ENCODE measurements around the gene ZNF462.
A peak's percentile ranks its signal among the peaks of the same experiment; 100 is the strongest.

The ZNF462 gene, protein sequence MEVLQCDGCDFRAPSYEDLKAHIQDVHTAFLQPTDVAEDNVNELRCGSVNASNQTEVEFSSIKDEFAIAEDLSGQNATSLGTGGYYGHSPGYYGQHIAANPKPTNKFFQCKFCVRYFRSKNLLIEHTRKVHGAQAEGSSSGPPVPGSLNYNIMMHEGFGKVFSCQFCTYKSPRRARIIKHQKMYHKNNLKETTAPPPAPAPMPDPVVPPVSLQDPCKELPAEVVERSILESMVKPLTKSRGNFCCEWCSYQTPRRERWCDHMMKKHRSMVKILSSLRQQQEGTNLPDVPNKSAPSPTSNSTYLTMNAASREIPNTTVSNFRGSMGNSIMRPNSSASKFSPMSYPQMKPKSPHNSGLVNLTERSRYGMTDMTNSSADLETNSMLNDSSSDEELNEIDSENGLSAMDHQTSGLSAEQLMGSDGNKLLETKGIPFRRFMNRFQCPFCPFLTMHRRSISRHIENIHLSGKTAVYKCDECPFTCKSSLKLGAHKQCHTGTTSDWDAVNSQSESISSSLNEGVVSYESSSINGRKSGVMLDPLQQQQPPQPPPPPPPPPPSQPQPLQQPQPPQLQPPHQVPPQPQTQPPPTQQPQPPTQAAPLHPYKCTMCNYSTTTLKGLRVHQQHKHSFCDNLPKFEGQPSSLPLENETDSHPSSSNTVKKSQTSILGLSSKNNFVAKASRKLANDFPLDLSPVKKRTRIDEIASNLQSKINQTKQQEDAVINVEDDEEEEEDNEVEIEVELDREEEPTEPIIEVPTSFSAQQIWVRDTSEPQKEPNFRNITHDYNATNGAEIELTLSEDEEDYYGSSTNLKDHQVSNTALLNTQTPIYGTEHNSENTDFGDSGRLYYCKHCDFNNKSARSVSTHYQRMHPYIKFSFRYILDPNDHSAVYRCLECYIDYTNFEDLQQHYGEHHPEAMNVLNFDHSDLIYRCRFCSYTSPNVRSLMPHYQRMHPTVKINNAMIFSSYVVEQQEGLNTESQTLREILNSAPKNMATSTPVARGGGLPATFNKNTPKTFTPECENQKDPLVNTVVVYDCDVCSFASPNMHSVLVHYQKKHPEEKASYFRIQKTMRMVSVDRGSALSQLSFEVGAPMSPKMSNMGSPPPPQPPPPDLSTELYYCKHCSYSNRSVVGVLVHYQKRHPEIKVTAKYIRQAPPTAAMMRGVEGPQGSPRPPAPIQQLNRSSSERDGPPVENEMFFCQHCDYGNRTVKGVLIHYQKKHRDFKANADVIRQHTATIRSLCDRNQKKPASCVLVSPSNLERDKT (N-terminal part only)

DNA sequence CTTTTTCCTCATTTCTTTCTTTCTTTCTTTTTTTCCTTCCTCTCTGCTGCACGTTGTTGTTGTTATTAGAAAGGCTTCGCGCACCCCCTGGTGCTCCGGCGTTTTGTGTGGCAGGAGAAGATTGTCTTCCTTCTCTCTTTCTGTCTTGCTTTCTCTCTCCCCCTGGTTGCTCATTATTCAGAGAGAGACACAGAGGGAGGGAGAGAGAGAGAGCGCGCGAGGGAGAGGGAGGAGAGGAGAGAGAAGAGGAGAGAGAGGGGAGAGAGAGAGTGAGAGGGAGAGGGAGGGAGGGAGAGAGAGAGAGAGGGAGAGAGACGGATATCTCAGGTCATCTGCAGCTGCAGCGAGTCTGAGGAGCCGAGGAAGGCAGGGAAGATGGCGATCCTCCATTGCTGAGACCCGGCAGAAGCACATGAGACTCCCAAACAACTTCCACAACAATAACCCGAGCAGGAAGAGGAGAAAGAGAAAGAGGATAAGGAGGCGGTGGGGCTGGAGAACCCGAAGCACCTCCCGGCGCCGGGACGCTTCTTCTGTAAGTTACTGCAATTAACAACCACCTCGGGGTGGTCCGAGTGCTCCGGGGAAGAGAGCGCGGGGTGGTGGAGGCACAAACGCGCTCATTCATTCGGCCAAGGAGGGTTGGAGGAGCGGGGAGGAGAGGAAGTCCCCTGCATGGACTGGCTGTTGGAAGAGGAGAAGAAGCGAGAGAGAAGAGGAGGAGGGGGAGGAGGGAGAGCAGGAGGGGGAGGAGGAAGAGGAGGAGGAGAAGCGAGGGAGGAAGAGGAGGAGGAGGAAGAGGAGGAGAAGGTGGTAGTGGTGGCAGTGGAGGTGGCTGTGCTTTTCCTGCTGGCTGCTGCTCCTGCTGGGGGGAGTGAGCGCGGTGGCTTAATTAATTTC is at the start of gene ZNF462:
Gene ZNF462, plus strand, starts transcription at position 346 of the 900 bp plus-strand sequence. CDS start 60,218 bp downstream, outside the sequence.
- no peak for DNase-seq
- H3K4me1 Mint-ChIP-seq (ENCODE audit: low read depth) = peaks cover 30% of the 10 kb centered on the region
- H3K27ac Mint-ChIP-seq = peak within 1 kb of the TSS; percentile 3
- peaks cover 2% of the 10 kb centered on the region for H3K9me3 Mint-ChIP-seq
- H3K4me3 Mint-ChIP-seq = peak within 1 kb of the TSS; percentile 70
- H3K27me3 Mint-ChIP-seq = peaks cover 80% of the 10 kb centered on the region
- H3K36me3 Mint-ChIP-seq (ENCODE audit: low read depth) = no peaks in the 10 kb centered on the region

DNA sequence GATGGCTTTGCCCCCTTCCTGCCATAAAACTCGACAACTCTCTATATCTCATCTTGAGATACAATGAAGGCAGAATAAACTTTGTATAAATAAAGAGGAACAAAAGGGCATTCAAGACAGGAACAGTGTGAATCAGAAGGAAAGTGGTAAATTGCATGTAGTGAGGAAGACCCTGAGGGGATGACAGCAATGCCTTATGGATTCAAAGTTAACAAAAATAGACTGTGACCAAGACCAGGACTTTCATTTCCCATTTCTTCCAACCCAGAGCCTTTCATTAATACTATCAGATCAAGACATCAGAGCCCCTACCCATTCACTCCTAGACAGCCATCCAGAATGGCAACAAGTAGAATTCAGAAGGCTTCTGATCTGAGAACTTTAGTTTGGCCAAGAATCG is 46.4 kb upstream of the ZNF462 start:
- no peak overlapping the region for H3K27ac Mint-ChIP-seq
- H3K4me3 Mint-ChIP-seq = no peak overlapping the region
- no peaks in the 10 kb centered on the region for H3K36me3 Mint-ChIP-seq (ENCODE audit: low read depth)
- H3K9me3 Mint-ChIP-seq = peaks cover 19% of the 10 kb centered on the region
- no peaks in the 10 kb centered on the region for H3K27me3 Mint-ChIP-seq
- DNase-seq = no peak
- no peaks in the 10 kb centered on the region for H3K4me1 Mint-ChIP-seq (ENCODE audit: low read depth)

DNA sequence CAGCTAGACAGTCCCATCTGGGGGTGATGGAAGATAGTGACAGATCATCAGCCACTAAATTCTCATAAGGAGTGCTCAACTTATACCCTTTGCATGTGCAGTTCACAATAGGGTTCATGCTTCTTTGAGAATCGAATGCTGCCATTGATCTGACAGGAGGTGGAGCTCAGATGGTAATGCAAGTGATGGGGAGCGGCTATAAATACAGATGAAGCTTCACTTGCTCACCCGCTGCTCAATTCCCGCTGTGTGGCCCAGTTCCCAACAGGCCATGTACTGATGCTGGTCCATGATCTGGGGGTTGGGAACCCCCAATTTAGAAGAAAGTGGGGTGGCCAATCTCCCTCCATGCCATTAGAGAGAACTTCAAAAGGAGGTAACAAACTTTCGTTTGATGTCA is 44.9 kb upstream of the ZNF462 start:
- no peak for DNase-seq
- no peaks in the 10 kb centered on the region for H3K36me3 Mint-ChIP-seq (ENCODE audit: low read depth)
- H3K9me3 Mint-ChIP-seq = peaks cover 8% of the 10 kb centered on the region
- H3K4me3 Mint-ChIP-seq = no peak overlapping the region
- H3K27me3 Mint-ChIP-seq = no peaks in the 10 kb centered on the region
- no peak overlapping the region for H3K27ac Mint-ChIP-seq
- H3K4me1 Mint-ChIP-seq (ENCODE audit: low read depth) = no peaks in the 10 kb centered on the region

DNA sequence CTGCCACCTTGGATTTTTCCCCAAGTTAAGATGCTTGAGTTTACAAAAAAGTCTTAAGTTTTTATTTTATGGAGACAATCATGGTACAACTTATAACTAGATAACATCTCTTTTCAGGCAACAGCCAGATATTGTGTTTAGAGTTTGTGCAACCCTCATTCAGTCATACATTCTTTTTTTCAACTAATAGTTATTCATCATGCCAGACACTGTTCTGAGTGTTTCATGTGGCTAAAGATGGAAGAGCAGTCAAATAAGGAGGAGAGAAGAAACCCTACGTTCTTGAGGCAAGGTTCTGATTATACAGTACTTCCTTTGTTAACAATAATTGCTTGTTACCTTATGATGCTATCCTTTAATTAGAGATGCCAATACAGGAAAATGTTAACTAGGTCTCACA is 42.1 kb upstream of the ZNF462 start:
- H3K36me3 Mint-ChIP-seq (ENCODE audit: low read depth) = no peaks in the 10 kb centered on the region
- H3K27ac Mint-ChIP-seq = no peak overlapping the region
- H3K27me3 Mint-ChIP-seq = no peaks in the 10 kb centered on the region
- DNase-seq = no peak
- no peaks in the 10 kb centered on the region for H3K9me3 Mint-ChIP-seq
- no peaks in the 10 kb centered on the region for H3K4me1 Mint-ChIP-seq (ENCODE audit: low read depth)
- no peak overlapping the region for H3K4me3 Mint-ChIP-seq

DNA sequence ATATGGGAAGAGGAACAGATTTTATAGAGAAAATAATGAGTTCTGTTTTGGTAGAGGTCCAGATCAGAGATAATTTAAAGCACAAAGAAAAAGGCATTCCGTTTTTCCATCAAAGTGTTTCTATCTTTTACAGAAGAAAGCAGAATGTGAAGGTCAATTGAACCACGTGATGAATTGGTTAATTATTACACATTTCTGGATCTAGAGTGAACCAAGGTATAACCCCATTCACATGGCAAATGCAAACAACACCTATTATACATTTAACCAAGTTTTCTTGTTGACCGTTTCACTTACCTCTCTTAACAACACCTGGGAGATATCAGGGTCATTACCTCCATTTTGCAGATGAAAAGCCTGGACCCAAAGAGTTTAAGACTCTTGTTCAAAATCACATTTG is 34.9 kb upstream of the ZNF462 start:
- no peaks in the 10 kb centered on the region for H3K36me3 Mint-ChIP-seq (ENCODE audit: low read depth)
- no peak overlapping the region for H3K4me3 Mint-ChIP-seq
- no peak overlapping the region for H3K27ac Mint-ChIP-seq
- H3K9me3 Mint-ChIP-seq = peaks cover 5% of the 10 kb centered on the region
- no peak for DNase-seq
- H3K27me3 Mint-ChIP-seq = no peaks in the 10 kb centered on the region
- no peaks in the 10 kb centered on the region for H3K4me1 Mint-ChIP-seq (ENCODE audit: low read depth)

DNA sequence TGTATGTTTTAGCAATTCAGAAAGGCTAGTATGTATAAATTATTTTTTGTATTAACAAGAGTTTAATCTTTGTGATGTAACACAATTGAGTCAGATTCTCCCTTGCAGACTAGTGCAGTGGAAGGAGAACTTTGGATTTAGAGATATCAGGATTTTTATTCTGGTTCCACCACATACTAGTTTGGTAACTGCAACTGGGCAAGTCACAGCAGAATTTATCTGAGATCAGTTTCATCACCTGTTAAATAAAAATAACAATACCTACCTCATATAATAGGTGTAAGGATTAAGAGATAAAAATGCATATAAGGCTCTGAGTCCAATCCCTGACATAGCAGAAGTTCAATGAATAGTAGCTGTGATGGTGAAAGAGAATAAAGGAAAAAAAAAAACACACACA is 34.0 kb upstream of the ZNF462 start:
- Mint-ChIP-seq H3K4me3 (no peak overlapping the region), H3K27me3 (no peaks in the 10 kb centered on the region), H3K36me3 (ENCODE audit: low read depth) (no peaks in the 10 kb centered on the region), H3K9me3 (peaks cover 11% of the 10 kb centered on the region), H3K27ac (no peak overlapping the region), H3K4me1 (ENCODE audit: low read depth) (no peaks in the 10 kb centered on the region)
- no peak for DNase-seq

DNA sequence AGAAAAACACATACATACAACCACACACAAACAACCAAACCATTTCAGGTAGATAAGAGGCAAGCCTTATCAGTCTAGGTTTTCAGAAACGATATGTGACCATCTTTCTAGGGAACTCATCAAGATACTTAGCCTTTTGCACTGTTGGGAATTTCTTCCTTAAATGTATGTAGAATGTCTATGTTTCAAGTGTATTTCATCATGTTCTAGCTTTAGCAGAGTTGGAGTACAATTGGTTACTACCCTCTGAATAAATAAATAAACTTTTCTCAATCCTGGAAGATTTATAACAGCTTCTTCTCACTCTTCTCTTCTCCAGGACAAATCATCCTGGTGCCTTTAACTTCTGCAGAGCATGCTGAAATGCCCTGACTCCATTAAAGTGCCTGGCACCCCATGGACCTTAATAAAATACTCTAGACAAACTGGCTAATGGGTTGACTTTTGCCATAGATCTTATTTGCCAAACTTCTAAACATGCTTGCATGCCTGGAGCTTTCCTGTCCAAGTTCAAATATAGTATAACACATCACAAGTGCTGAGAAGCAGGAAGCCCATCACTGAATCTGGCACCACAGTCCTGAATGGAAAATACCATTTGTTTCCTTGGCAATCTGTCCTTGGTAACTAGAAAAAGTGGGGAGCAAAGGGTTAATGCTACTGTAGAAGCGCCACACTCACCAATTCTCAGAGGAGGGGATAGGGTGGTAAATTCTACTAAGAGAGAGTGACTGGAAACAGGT is 33.1 kb upstream of the ZNF462 start:
- no peaks in the 10 kb centered on the region for H3K36me3 Mint-ChIP-seq (ENCODE audit: low read depth)
- no peaks in the 10 kb centered on the region for H3K27me3 Mint-ChIP-seq
- no peak for DNase-seq
- peaks cover 12% of the 10 kb centered on the region for H3K9me3 Mint-ChIP-seq
- H3K27ac Mint-ChIP-seq = no peak overlapping the region
- H3K4me1 Mint-ChIP-seq (ENCODE audit: low read depth) = no peaks in the 10 kb centered on the region
- no peak overlapping the region for H3K4me3 Mint-ChIP-seq

DNA sequence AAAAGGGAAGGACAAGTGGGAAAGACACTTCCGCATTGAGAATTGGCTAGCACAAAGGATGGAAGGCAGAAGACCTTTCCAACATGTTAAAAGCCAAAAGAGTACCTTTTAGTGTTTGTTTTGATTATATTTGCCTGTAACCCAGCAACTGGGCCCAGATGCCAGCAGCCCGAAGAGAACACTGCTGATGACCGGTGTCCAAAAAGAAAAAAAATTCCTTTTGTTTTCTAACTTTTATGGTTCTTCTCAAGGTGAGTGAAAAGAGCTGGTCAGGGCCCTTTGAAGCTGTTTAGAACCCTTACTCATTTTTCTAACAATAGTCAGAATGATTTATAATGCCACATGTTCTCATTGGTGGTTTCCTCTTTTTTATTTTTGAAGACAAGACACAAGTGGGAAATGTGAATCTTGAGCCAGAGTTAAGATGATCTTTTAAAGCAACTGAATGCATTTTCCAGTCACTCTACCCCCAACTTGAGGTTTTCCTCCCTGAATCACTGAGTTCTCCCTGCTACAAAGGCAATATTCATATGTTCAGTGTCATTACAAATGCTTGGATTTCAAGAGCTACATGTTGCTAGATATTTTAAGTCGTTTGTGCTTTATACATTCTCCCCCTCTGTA is 32.3 kb upstream of the ZNF462 start:
- H3K27ac Mint-ChIP-seq = no peak overlapping the region
- no peaks in the 10 kb centered on the region for H3K36me3 Mint-ChIP-seq (ENCODE audit: low read depth)

DNA sequence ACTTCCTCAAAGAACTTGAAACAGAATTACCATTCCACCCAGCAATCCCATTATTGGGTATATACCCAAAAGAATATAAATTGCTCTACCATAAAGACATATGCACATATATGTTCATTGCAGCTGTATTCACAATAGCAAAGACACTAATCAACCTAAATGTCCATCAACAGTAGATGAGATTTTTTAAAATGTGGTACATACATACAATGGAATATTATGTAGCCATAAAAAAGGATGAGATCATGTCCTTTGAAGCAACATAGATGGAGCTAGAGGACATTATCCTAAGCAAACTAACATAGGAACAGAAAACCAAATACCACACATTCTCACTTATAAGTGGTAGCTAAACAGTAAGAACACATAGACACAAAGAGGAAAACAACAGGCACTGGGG is 28.1 kb upstream of the ZNF462 start:
- H3K36me3 Mint-ChIP-seq (ENCODE audit: low read depth) = no peaks in the 10 kb centered on the region
- no peaks in the 10 kb centered on the region for H3K27me3 Mint-ChIP-seq
- H3K9me3 Mint-ChIP-seq = peaks cover 12% of the 10 kb centered on the region
- H3K4me3 Mint-ChIP-seq = no peak overlapping the region
- H3K27ac Mint-ChIP-seq = no peak overlapping the region
- DNase-seq = no peak
- H3K4me1 Mint-ChIP-seq (ENCODE audit: low read depth) = no peaks in the 10 kb centered on the region

More for the DNA sequence above, 32.3 kb upstream of the ZNF462 start:
- Mint-ChIP-seq H3K27me3 (no peaks in the 10 kb centered on the region), H3K4me3 (no peak overlapping the region), H3K4me1 (ENCODE audit: low read depth) (no peaks in the 10 kb centered on the region), H3K9me3 (peaks cover 15% of the 10 kb centered on the region)
- DNase-seq = no peak

DNA sequence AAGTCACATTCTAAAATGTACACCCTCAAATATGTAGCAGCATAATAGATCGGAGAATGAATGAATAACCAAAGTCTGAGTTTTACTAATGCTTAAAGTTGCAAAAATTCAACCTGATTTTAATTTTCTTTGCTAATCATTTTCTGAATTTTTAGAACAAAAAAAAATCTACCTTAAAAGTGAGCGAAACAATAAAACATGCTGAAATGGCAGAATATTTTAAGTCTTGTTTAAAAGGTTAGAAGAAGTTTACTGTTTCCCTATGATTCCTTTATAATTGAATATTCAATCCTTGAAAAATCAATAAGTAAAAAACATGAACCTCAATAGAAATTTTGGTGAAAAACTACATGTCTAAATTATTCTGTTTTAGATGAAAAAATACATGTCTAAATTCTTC is 27.1 kb upstream of the ZNF462 start:
- no peak overlapping the region for H3K27ac Mint-ChIP-seq
- peaks cover 16% of the 10 kb centered on the region for H3K9me3 Mint-ChIP-seq
- no peaks in the 10 kb centered on the region for H3K36me3 Mint-ChIP-seq (ENCODE audit: low read depth)
- no peak for DNase-seq
- H3K27me3 Mint-ChIP-seq = no peaks in the 10 kb centered on the region
- H3K4me3 Mint-ChIP-seq = no peak overlapping the region
- no peaks in the 10 kb centered on the region for H3K4me1 Mint-ChIP-seq (ENCODE audit: low read depth)

DNA sequence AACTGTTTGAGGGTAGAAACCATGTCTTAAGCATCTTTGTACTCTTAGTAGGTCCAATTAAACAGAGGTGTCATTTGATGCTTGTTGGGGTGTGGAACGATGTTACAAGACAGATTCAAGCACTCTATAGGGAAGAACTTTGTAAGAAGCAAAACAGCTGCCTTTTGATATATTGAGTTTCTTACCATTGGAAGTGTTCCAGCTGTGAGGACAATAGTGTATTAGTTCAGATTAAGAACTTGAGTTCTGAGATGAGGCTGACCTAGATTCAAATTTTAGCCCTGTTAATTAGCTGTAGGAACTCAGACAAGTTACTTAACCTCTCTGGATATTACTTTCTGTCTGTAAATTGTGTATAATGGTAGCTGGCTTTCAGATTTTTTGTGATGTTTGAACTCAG is 19.6 kb upstream of the ZNF462 start:
- Mint-ChIP-seq H3K27me3 (no peaks in the 10 kb centered on the region), H3K27ac (no peak overlapping the region), H3K36me3 (ENCODE audit: low read depth) (no peaks in the 10 kb centered on the region), H3K4me3 (no peak overlapping the region), H3K4me1 (ENCODE audit: low read depth) (no peaks in the 10 kb centered on the region), H3K9me3 (peaks cover 4% of the 10 kb centered on the region)
- no peak for DNase-seq

DNA sequence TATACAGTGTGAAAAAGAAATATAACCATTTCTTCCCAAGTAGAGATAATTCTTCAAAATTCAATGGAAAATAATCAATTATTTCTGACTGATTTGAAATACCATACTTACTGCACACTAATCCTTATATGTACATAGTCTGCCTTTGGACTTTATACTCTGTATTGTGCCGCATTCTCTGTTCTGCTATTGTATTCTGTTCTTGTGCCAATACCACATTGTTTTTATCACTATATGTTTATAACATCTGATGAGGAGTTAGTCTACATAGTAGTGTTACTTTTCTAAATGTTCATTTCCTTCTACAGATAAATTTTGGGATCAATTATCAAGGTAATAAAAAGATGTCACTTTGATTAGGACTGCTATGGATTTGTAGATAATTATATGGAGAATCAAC is 16.7 kb upstream of the ZNF462 start:
- H3K9me3 Mint-ChIP-seq = no peaks in the 10 kb centered on the region
- H3K27me3 Mint-ChIP-seq = no peaks in the 10 kb centered on the region
- DNase-seq = no peak

DNA sequence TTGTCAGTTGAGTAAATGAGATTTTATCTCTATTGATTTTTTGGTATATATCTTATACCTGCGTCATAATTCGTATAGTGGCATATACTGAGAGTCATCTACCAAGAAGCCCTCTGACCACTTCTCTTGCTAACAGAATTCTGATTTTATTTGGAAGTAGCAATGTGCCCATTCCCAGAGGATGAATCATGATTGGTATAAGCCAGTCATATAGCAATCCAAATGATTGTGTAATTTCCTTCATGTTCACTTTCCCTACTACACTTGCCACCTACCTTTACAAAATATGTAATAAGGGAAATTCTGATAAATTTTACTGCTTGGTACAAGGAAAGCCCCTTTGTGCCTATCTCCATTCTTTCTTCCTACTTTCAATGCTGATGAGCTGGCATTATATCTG is 16.1 kb upstream of the ZNF462 start:
- Mint-ChIP-seq H3K4me1 (ENCODE audit: low read depth) (no peaks in the 10 kb centered on the region), H3K36me3 (ENCODE audit: low read depth) (no peaks in the 10 kb centered on the region), H3K27me3 (peaks cover 2% of the 10 kb centered on the region)

More for the DNA sequence above, 16.7 kb upstream of the ZNF462 start:
- Mint-ChIP-seq H3K4me3 (no peak overlapping the region), H3K27ac (no peak overlapping the region), H3K4me1 (ENCODE audit: low read depth) (no peaks in the 10 kb centered on the region), H3K36me3 (ENCODE audit: low read depth) (no peaks in the 10 kb centered on the region)

More for the DNA sequence above, 16.1 kb upstream of the ZNF462 start:
- DNase-seq = no peak
- H3K27ac Mint-ChIP-seq = no peak overlapping the region
- H3K4me3 Mint-ChIP-seq = no peak overlapping the region
- no peaks in the 10 kb centered on the region for H3K9me3 Mint-ChIP-seq
